Measurements from ENCODE around the gene PCDHGA6.
"Not testable (repeated sequence)": the region's sequence is repeated elsewhere in the genome, so short reads cannot be mapped to it uniquely, and the experiment has no call there.

- TF ChIP-seq CTCF (conservative IDR thresholded peaks at IDR 0.05 in 1 of 2, IDR thresholded peaks at IDR 0.05 in 1 of 2; ENCODE audit: low read depth in 1 of 2, low read length in 2 of 2), result peak; percentile 79
- TF ChIP-seq EZH2 (IDR thresholded peaks at IDR 0.05; ENCODE audit: low read length, missing control alignments), result not testable (repeated sequence)
Measured at GRCh38 chr5:141417494-141418172, 43.9 kb downstream of the PCDHGA6 start, which contains the start of gene PCDHGB7.
